Upper lobe of right lung (tissue), 1 donor: ENCODE results near the gene TMEM232. TPM values are rescaled to one million over a fixed set of nuclear protein-coding genes. Genes with fewer than 3 reads are reported as not detected.
"Not testable (repeated sequence)": the region's sequence is repeated elsewhere in the genome, so short reads cannot be mapped to it uniquely, and the experiment has no call there.

Source experiments
- ATAC-seq: fragments of 200-7000 bp; cut with Tn5 transposase; one replicate; pipeline ENCODE4 v1.9.1; 2020; ENCODE audit warnings: mild to moderate bottlenecking, moderate library complexity
- DNase-seq: peaks from one replicate; pipeline ENCODE4 v3.0.0-alpha.2; 2020
- H3K27ac ChIP-seq: fragments of 200-600 bp; one replicate; pipeline ENCODE4 v1.8.0; 2022
- H3K27me3 ChIP-seq: fragments of 200-600 bp; one replicate; pipeline ENCODE4 v1.8.0; 2022; ENCODE audit warnings: mild to moderate bottlenecking
- H3K36me3 ChIP-seq: fragments of 200-600 bp; one replicate; pipeline ENCODE4 v1.8.0; 2022
- H3K4me1 ChIP-seq: fragments of 200-600 bp; one replicate; pipeline ENCODE4 v1.8.0; 2022
- H3K4me3 ChIP-seq: fragments of 200-600 bp; one replicate; pipeline ENCODE4 v1.8.0; 2022; ENCODE audit warnings: mild to moderate bottlenecking
- H3K9me3 ChIP-seq: fragments of 200-600 bp; one replicate; pipeline ENCODE4 v1.8.0; 2022
- intact Hi-C: fragments of 100-400 bp; cut with DNase I; formaldehyde crosslinking; loops from one replicate; pipeline ENCODE4 v1.11.0; 2022
- total RNA-seq: library from RNA; stranded (reverse); fragmentation: NEBNext Ultra II Directional; extraction: Animal tissue kit (Norgen Biotek cat#: 25700); gene quantifications from one replicate; pipeline ENCODE4 v1.2.1, GENCODE V29; 2021
- TF ChIP-seq, protein P1 (sequence below): fragments of 200-600 bp; IDR thresholded peaks from one replicate; pipeline ENCODE4 v1.8.0; 2022; ENCODE audit warnings: antibody characterized with exemption
- donor health status: DM: no; HTN: yes; CAD: no; lungs with severe emphysema.

Gene TMEM232
- total RNA-seq, 1 donor from 2014 or later: 3.6 TPM

GRCh38 chr5:110738812-110739651 lies 12.6 kb upstream of the TMEM232 start, which contains the start of gene SLC25A46:
TSS of gene SLC25A46 (plus strand) at chr5:110739007. CDS start at chr5:110739120, 113 bp downstream.
- ATAC-seq (peak; percentile 97), DNase-seq (peak; percentile 92)
- peak within 1 kb of the TSS; percentile 80 for H3K4me3 ChIP-seq
- no peaks in the 10 kb centered on the region for H3K9me3 ChIP-seq
- peaks cover 3% of the 10 kb centered on the region for H3K36me3 ChIP-seq
- peak within 1 kb of the TSS; percentile 91 for H3K27ac ChIP-seq
- TF ChIP-seq, protein P1, sequence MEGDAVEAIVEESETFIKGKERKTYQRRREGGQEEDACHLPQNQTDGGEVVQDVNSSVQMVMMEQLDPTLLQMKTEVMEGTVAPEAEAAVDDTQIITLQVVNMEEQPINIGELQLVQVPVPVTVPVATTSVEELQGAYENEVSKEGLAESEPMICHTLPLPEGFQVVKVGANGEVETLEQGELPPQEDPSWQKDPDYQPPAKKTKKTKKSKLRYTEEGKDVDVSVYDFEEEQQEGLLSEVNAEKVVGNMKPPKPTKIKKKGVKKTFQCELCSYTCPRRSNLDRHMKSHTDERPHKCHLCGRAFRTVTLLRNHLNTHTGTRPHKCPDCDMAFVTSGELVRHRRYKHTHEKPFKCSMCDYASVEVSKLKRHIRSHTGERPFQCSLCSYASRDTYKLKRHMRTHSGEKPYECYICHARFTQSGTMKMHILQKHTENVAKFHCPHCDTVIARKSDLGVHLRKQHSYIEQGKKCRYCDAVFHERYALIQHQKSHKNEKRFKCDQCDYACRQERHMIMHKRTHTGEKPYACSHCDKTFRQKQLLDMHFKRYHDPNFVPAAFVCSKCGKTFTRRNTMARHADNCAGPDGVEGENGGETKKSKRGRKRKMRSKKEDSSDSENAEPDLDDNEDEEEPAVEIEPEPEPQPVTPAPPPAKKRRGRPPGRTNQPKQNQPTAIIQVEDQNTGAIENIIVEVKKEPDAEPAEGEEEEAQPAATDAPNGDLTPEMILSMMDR: no peak
- peaks cover 5% of the 10 kb centered on the region for H3K4me1 ChIP-seq
- intact Hi-C loops: no loop called here
- H3K27me3 ChIP-seq: no peaks in the 10 kb centered on the region

DNA sequence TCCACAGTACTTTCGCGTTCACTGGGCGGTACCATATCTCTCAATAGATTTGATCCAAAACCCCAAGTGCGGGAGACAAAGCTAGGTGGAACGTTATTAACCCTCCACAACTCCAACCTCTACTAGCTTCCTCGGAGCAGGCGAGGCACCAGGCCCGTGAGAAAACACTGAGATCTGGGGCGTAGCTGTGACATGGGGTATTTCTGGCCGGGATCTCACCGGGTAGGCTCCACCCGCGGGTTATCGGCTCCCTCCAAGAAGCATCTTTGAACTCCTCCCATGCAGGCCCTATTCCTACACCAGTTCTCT lies 12.0 kb upstream of the TMEM232 start:
- Histone ChIP-seq H3K27me3 (no peaks in the 10 kb centered on the region), H3K4me1 (peaks cover 5% of the 10 kb centered on the region), H3K4me3 (peak overlapping the region; percentile 80), H3K27ac (peak overlapping the region; percentile 91), H3K36me3 (no peaks in the 10 kb centered on the region), H3K9me3 (no peaks in the 10 kb centered on the region)
- ATAC-seq (peak; percentile 69), DNase-seq (no peak)
- TF ChIP-seq, protein P1: no peak
- intact Hi-C loops: no loop called here

DNA sequence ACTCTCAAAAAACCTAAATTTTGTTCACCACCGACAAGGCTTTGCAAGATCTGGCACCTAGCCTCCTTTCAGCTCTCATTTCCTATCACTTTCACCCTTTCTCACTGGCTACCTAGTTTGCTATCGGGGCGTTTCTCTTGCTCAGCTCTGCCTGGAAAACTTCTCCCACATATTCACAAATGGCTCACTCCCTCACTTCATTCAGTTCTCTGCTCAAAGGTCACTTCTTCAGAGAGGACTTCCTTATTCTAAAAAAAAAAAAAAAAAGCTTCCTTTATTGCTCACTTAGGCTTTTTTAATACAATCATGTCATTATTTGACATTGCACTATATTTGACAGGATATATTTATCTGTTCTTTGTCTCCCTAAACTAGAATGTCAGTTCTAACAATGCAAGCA lies 10.3 kb upstream of the TMEM232 start:
- H3K9me3 ChIP-seq: no peaks in the 10 kb centered on the region
- no peak overlapping the region for H3K27ac ChIP-seq
- TF ChIP-seq, protein P1: no peak
- ATAC-seq (no peak), DNase-seq (no peak)
- intact Hi-C loops: no loop called here
- no peaks in the 10 kb centered on the region for H3K36me3 ChIP-seq
- H3K27me3 ChIP-seq: no peaks in the 10 kb centered on the region
- no peak overlapping the region for H3K4me3 ChIP-seq
- peaks cover 5% of the 10 kb centered on the region for H3K4me1 ChIP-seq

DNA sequence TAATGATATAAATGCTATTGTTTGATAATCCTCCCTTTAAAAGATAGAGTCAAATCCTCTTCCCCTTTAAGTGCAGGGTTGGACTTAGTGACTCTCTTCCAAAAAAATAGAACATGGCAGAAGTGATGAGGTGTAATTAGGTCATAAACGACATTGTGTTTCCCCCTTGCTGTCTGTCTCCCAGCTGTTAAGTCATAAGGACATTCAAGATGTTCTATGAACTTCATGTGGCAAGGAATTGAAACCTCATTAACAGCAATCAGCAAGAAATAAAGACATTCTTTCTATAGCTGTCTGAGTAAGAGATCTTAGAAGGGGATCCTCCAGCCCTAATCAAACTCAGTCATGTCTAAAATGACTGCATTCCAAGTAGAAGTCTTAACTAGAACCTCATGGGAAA lies 9.1 kb upstream of the TMEM232 start:
- Histone ChIP-seq H3K27ac (no peak overlapping the region), H3K9me3 (no peaks in the 10 kb centered on the region), H3K36me3 (no peaks in the 10 kb centered on the region), H3K4me1 (peaks cover 5% of the 10 kb centered on the region), H3K27me3 (no peaks in the 10 kb centered on the region), H3K4me3 (no peak overlapping the region)
- DNase-seq (no peak), ATAC-seq (no peak)
- intact Hi-C loops: no loop called here
- TF ChIP-seq, protein P1: no peak

GRCh38 chr5:110734101-110734500 lies 7.6 kb upstream of the TMEM232 start:
- Histone ChIP-seq H3K9me3 (no peaks in the 10 kb centered on the region), H3K4me1 (no peaks in the 10 kb centered on the region), H3K4me3 (no peak overlapping the region), H3K27me3 (no peaks in the 10 kb centered on the region), H3K27ac (no peak overlapping the region), H3K36me3 (no peaks in the 10 kb centered on the region)
- intact Hi-C loops: no loop called here
- no peak for ATAC-seq
- TF ChIP-seq, protein P1: no peak
- no peak for DNase-seq

DNA sequence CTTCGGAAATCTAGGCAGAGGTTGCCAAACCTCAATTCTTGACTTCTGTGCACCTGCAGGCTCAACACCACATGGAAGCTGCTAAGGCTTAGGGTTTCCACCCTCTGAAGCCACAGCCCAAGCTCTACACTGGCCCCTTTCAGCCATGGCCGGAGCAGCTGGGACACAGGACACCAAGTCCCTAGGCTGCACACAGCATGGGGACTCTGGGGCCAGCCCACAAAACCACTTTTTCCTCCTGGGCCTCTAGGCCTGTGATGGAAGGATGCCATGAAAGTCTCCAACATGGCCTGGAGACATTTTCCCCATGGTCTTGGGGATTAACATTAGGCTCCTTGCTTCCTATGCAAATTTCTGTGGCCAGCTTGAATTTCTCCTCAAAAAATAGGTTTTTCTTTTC lies 5.0 kb upstream of the TMEM232 start:
- H3K9me3 ChIP-seq, H3K4me1 ChIP-seq, ATAC-seq, H3K36me3 ChIP-seq, H3K27ac ChIP-seq, H3K27me3 ChIP-seq, H3K4me3 ChIP-seq, DNase-seq, intact Hi-C loops: not testable (repeated sequence)
